Adipocyte (in vitro differentiated cells): ENCODE results near the gene RHBDL2.

Source experiments
- DNase-seq: peaks from one replicate; pipeline ENCODE4 v3.0.0-alpha.2; 2015; ENCODE audit warnings: low read depth
- H3K27me3 ChIP-seq: replicated peaks from 2 replicates; pipeline ENCODE4 v1.7.0; 2013; ENCODE audit warnings: mild to moderate bottlenecking, low read length, moderate library complexity; ENCODE audit not compliant: control insufficient read depth, insufficient read depth
- H3K36me3 ChIP-seq: 2 replicates; pipeline ENCODE4 v1.7.0; 2013; ENCODE audit warnings: low read length, mild to moderate bottlenecking, moderate library complexity; ENCODE audit not compliant: control insufficient read depth, insufficient read depth, severe bottlenecking
- H3K4me1 ChIP-seq: 2 replicates; pipeline ENCODE4 v1.7.0; 2013; ENCODE audit warnings: mild to moderate bottlenecking, low read length, moderate library complexity; ENCODE audit not compliant: control insufficient read depth, insufficient read depth
- H3K4me3 ChIP-seq: 2 replicates; pipeline ENCODE4 v1.7.0; 2013; ENCODE audit warnings: mild to moderate bottlenecking, low read length, moderate library complexity
- H3K9ac ChIP-seq: 2 replicates; pipeline ENCODE4 v1.7.0; 2013; ENCODE audit warnings: mild to moderate bottlenecking, low read length, moderate library complexity
- H3K9me3 ChIP-seq: 2 replicates; pipeline ENCODE4 v1.7.0; 2013; ENCODE audit warnings: mild to moderate bottlenecking, low read length, moderate library complexity; ENCODE audit not compliant: control insufficient read depth

The RHBDL2 gene

DNA sequence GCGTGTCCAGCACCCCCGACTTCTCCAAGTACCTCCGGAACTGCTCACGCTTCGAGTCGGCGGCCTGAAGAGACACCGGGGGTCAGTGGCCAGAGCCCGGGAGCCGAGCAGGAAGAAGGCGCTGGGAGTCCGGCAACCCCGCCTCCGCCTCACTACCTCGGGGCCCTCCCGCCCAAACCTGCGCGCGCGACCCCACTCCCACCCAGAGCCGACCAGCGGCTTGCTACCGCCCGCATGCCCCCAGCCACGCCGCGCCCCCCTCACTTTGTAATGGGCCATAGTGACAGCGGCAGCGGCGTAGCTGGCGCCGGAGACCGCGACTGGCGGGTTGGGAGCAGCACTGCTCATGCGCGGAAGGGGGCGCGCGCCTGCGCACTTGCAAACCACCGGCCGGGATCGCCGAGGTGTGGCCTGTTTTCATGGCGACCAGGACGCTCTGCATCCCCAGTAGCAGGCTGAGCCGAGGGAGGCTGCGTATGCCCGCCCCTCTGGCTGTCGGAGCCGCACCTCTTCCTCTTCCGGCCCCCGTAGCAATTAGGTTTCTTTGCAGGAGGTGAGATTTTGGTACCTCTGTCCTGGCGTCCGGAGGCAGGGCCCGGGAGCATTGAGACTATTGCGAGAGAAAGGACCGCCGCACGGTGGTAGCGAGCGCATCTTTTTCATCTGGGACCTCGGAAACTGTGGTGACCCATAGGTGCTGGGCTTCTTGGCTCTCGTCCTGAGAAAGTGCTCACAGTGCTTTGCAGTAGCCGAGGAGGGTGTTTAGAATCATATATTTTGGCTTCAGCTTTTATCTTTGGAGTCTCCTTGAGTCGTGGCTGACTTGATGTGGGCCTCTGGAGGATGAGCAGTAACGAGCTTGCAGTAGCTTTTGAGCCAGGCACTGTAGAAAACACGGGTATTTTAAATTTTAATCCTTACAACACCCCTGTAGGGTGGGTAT lies 68.3 kb downstream of the RHBDL2 start, which contains the start of gene MYCBP:
Gene MYCBP (minus strand): TSS at position 322 of the 943 bp plus-strand sequence. CDS start 43 bp downstream, at position 279.
- DNase-seq = peak; percentile 96
- no peaks in the 10 kb centered on the region for H3K27me3 ChIP-seq
- peak within 1 kb of the TSS; percentile 93 for H3K4me3 ChIP-seq
- peak within 1 kb of the TSS; percentile 98 for H3K9ac ChIP-seq
- H3K36me3 ChIP-seq = peaks cover 4% of the 10 kb centered on the region
- peaks cover 26% of the 10 kb centered on the region for H3K4me1 ChIP-seq
- no peaks in the 10 kb centered on the region for H3K9me3 ChIP-seq

DNA sequence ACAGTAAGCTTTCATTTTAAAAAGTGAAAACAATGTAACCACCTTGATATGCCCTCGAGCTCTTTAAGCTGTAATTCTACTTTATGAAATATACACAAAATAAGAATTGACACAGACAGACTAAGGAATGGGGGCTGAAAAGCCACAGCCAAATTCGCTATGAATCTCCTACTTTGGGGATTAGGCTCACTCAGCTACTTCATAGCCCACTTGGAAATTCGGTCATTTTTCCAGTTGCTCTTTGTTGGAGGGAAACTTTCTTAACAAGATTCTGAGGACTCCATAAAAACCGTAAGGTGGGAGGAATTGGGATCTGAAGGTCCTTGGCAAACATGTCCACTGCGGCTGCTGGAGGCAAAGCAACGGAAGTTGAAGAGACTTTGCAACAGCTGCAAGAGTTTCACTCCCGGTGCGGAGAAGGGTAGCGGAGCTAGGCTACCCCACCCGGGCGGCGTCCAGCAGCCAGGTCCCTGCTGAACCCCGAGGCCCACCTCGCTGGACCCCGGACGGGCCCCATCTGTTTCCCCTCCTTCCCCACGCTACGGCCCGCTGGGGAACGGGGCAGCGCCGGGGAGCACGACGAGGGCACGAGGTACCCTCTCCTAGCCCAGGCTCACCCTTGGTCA lies 69.1 kb downstream of the RHBDL2 start:
- Histone ChIP-seq H3K36me3 (peaks cover 4% of the 10 kb centered on the region), H3K27me3 (no peaks in the 10 kb centered on the region), H3K4me3 (peak overlapping the region; percentile 93), H3K9ac (peak overlapping the region; percentile 98), H3K4me1 (peaks cover 26% of the 10 kb centered on the region), H3K9me3 (no peaks in the 10 kb centered on the region)
- DNase-seq = peak; percentile 51

- Histone ChIP-seq H3K36me3 (peaks cover 11% of the 10 kb centered on the region), H3K9ac (no peak overlapping the region), H3K4me1 (peaks cover 26% of the 10 kb centered on the region), H3K27me3 (no peaks in the 10 kb centered on the region), H3K9me3 (no peaks in the 10 kb centered on the region), H3K4me3 (no peak overlapping the region)
- no peak for DNase-seq
Measured at GRCh38 chr1:38870996-38871395, 70.6 kb downstream of the RHBDL2 start.

DNA sequence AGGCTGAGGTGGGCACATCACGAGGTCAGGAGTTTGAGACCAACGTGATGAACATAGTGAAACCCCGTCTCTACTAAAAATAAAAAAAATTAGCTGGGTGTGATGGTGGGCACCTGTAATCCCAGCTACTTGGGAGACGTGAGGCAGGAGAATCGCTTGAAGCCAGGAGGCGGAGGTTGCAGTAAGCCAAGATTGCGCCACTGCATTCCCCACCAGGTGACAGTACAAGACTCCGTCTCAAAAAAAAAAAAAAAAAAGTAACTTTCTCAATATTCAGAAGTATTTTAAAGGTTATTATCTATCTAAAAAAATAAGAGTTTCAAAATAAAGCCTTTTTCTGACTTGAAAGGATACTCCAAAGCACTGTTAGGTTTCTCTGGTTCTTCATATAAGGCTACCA lies 74.4 kb downstream of the RHBDL2 start:
- Histone ChIP-seq H3K4me3 (no peak overlapping the region), H3K27me3 (no peaks in the 10 kb centered on the region), H3K9ac (no peak overlapping the region), H3K4me1 (peaks cover 44% of the 10 kb centered on the region), H3K9me3 (no peaks in the 10 kb centered on the region), H3K36me3 (peaks cover 11% of the 10 kb centered on the region)
- DNase-seq = no peak

- DNase-seq = no peak
- peaks cover 50% of the 10 kb centered on the region for H3K4me1 ChIP-seq
- H3K36me3 ChIP-seq = peaks cover 8% of the 10 kb centered on the region
- H3K9ac ChIP-seq = no peak overlapping the region
- H3K4me3 ChIP-seq = no peak overlapping the region
- no peaks in the 10 kb centered on the region for H3K9me3 ChIP-seq
- no peaks in the 10 kb centered on the region for H3K27me3 ChIP-seq
Measured at GRCh38 chr1:38865112-38865715, 76.4 kb downstream of the RHBDL2 start.

- Histone ChIP-seq H3K9ac (peak overlapping the region; percentile 98), H3K4me3 (peak overlapping the region; percentile 98), H3K9me3 (no peaks in the 10 kb centered on the region), H3K4me1 (peaks cover 64% of the 10 kb centered on the region), H3K36me3 (peaks cover 15% of the 10 kb centered on the region), H3K27me3 (no peaks in the 10 kb centered on the region)
- DNase-seq = peak; percentile 27
Measured at GRCh38 chr1:38860454-38860795, 81.2 kb downstream of the RHBDL2 start.

DNA sequence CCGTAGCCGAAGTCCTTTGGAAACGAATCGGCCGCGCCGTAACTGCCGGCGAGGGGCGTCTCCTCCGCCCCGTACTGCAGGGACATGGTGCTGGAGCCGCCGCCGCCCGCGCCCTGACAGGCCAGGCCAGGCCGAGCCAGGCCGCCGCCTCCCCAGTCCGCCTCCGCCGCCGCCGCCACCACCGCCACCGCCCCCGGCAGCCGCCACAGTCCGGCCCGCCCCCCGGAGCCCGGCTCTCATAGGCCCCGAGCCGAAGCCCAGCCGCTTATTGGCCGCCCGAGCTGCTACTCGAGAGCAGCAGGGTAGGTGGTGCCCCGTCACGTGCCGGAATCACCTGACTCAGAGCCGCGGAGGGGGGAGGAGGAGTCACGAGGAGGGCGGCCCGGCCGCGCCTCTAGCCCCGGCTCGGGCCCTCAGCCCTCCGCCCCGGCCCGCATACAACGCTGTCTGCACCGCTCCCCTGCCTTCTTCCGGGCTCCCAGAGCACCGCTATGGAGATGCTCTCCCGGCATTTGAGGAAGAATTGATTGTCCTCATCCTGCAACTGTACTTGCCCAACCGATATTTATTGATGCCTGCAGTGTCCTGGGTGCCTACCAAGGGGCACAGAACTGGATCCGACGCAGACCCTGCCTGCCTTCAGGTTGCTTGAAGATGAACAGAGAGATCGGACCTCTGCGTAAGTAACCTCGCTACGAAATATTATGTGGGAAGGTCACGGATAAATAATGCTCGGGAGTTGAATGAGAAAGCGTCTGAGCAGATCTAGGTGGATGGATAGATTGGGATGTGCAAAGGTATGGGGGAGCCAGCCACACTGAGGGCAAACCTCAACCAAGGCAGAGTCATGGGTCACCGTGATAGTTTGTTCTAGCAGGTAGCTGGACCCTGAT lies 81.8 kb downstream of the RHBDL2 start, which contains the start of gene RRAGC:
Gene RRAGC (minus strand): TSS at position 212 of the 893 bp plus-strand sequence. CDS start 126 bp downstream, at position 86.
- Histone ChIP-seq H3K36me3 (peaks cover 18% of the 10 kb centered on the region), H3K27me3 (no peaks in the 10 kb centered on the region), H3K9ac (peak within 1 kb of the TSS; percentile 98), H3K4me3 (peak within 1 kb of the TSS; percentile 98), H3K4me1 (peaks cover 64% of the 10 kb centered on the region), H3K9me3 (no peaks in the 10 kb centered on the region)
- DNase-seq = peak; percentile 99

DNA sequence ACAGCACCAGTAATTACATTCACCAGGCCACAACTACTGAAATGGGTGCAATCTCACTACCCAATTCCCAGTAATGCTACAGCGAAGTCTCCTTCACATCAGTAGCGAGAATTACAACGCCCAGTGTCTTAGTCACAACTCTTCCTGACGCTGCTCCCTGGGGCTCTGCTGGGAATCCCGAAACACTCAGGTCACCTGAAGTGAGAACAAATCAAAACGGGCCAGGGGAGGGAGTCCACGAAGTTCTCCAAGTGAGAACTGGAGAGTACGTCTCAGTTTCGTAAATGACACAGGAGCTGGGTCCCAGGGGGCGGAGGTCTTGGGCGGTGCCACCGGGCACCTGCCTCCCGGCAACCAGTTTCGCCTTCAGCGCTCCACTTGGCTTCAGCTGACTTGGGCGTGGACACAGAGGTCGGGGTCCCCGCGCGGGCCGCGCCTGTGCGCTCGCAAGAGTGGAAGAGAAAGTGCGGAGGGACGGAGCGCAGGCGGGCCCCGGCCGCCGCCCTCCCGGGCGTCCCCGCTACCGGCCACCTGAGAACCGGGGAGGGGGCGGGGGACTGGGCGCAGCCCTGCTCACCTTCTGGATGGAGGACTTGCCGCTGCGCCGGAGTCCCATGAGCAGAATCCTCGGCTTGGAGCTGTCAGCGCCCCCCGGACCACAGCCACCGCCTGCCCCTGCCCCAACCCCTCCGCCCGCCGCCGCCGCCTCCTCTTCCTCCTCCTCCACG lies 82.6 kb downstream of the RHBDL2 start:
- Histone ChIP-seq H3K36me3 (peaks cover 25% of the 10 kb centered on the region), H3K4me3 (peak overlapping the region; percentile 96), H3K9ac (peak overlapping the region; percentile 93), H3K9me3 (no peaks in the 10 kb centered on the region), H3K4me1 (peaks cover 64% of the 10 kb centered on the region), H3K27me3 (no peaks in the 10 kb centered on the region)
- DNase-seq = peak; percentile 70

DNA sequence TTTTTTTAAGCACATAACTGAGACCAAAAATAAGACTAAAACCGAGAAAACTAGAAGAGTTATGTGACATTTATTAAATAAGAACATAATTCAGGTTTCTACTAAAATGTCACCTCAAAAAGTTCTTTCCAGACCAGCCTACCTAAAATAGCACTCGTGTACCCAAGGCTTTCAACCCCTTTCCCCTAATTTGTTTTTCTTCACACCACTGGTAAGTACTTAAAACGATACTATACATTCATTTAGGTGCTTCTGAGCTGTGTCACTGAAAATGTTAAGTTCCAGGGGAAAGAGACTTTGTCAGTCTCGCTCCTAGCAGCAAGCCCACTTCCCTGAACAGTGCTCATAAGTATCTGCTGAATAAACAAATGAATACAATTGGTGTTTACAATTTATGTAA lies 88.8 kb downstream of the RHBDL2 start:
- no peak overlapping the region for H3K4me3 ChIP-seq
- H3K9me3 ChIP-seq = no peaks in the 10 kb centered on the region
- no peak for DNase-seq
- H3K9ac ChIP-seq = no peak overlapping the region
- peaks cover 74% of the 10 kb centered on the region for H3K36me3 ChIP-seq
- no peaks in the 10 kb centered on the region for H3K27me3 ChIP-seq
- peaks cover 39% of the 10 kb centered on the region for H3K4me1 ChIP-seq

- Histone ChIP-seq H3K9me3 (no peaks in the 10 kb centered on the region), H3K36me3 (peaks cover 87% of the 10 kb centered on the region)
- no peak for DNase-seq
Measured at GRCh38 chr1:38848071-38848470, 93.6 kb downstream of the RHBDL2 start.

More at GRCh38 chr1:38848071-38848470, 93.6 kb downstream of the RHBDL2 start:
- H3K4me3 ChIP-seq = no peak overlapping the region
- H3K9ac ChIP-seq = no peak overlapping the region
- H3K27me3 ChIP-seq = no peaks in the 10 kb centered on the region
- peaks cover 19% of the 10 kb centered on the region for H3K4me1 ChIP-seq
